Measurements from ENCODE around the gene ANGEL1. TPM values are rescaled to one million over a fixed set of nuclear protein-coding genes. Genes with fewer than 3 reads are reported as not detected.

Gene ANGEL1
- total and polyA plus RNA-seq, 2 of the 13 experiments (the other 11 are each of a cell fraction or from before 2014, with no cell fraction given) = 14.3 to 20.1 TPM

GRCh38 chr14:76812422-76813383 is at the start of gene ANGEL1 (continued):
- TF ChIP-seq THAP7 (CRISPR knock-in tag; IDR thresholded peaks at IDR 0.05) (peak; percentile 98), FOXO1 (CRISPR knock-in tag; IDR thresholded peaks at IDR 0.05) (peak; percentile 2; the same call in 1 of the 2 replicates), ZNF660 (CRISPR knock-in tag; IDR thresholded peaks at IDR 0.05; ENCODE audit: borderline replicate concordance, low read depth) (no peak), FOXP4 (CRISPR knock-in tag; IDR thresholded peaks at IDR 0.05) (no peak; the same call in 1 of the 2 replicates), IKZF1 (IDR thresholded peaks at IDR 0.05) (no peak), ZNF180 (CRISPR knock-in tag; IDR thresholded peaks at IDR 0.05; ENCODE audit: borderline replicate concordance, low read depth) (no peak), RFX5 (IDR thresholded peaks at IDR 0.05; ENCODE audit: low read depth, low read length) (0 out of 2 replicates have a peak, but pooled peaks have one; percentile 42), MXD1 (CRISPR knock-in tag; IDR thresholded peaks at IDR 0.05) (peak; percentile 55; the same call in 1 of the 2 replicates), ZBTB3 (CRISPR knock-in tag; IDR thresholded peaks at IDR 0.05; ENCODE audit: borderline replicate concordance, low read depth) (peak; percentile 50; the same call in 1 of the 2 replicates), ZNF777 (CRISPR knock-in tag; IDR thresholded peaks at IDR 0.05) (peak; percentile 68; the same call in 1 of the 2 replicates), SNAPC5 (CRISPR knock-in tag; IDR thresholded peaks at IDR 0.05; ENCODE audit: borderline replicate concordance) (no peak), ATRX (CRISPR knock-in tag; IDR thresholded peaks at IDR 0.05; ENCODE audit: borderline replicate concordance) (no peak), ZNF276 (CRISPR knock-in tag; IDR thresholded peaks at IDR 0.05; ENCODE audit: low read depth) (peak; percentile 88; the same call in 1 of the 2 replicates), SOX13 (IDR thresholded peaks at IDR 0.05) (no peak), SOX13 (CRISPR knock-in tag; conservative IDR thresholded peaks at IDR 0.05 in 1 of 2, IDR thresholded peaks at IDR 0.05 in 1 of 2) (peak in 1 of 2 experiments; percentile 61; a peak in 1 of 4 replicates), U2AF1 (optimal IDR thresholded peaks at IDR 0.05; ENCODE audit: low read depth, low read length) (peak; percentile 84), ZNF609 (CRISPR knock-in tag; IDR thresholded peaks at IDR 0.05; ENCODE audit: borderline replicate concordance) (peak; percentile 20; the same call in 1 of the 2 replicates)

Measured in HepG2 (cell line).